ENCODE results near the gene ARL14. TPM values are rescaled to one million over a fixed set of nuclear protein-coding genes. Genes with fewer than 3 reads are reported as not detected.
"Not testable (repeated sequence)": the region's sequence is repeated elsewhere in the genome, so short reads cannot be mapped to it uniquely, and the experiment has no call there.

The ARL14 gene
- total RNA-seq, 2 experiments from 2014 or later, result not detected

- Mint-ChIP-seq H3K4me3 (no peak overlapping the region), H3K36me3 (ENCODE audit: low read depth) (no peaks in the 10 kb centered on the region), H3K27ac (no peak overlapping the region), H3K9me3 (ENCODE audit: low read depth) (no peaks in the 10 kb centered on the region), H3K4me1 (peaks cover 3% of the 10 kb centered on the region), H3K27me3 (peaks cover 21% of the 10 kb centered on the region)
- CTCF ChIA-PET, result no interaction called here
- DNase-seq (no peak), ATAC-seq (no peak)
- POLR2A ChIA-PET, result no interaction called here
- intact Hi-C loops (cut with DNase I, micrococcal nuclease), result loop anchor here in 1 of 2 experiments (10.0 kb wide), 1 partner anchor 723 kb away; no protein-coding TSS in a partner anchor
These were observed 24.5 kb downstream of the ARL14 start for GRCh38 chr3:160701490-160701889.

GRCh38 chr3:160702290-160702689 is 25.3 kb downstream of the ARL14 start:
- Mint-ChIP-seq H3K36me3 (ENCODE audit: low read depth) (no peaks in the 10 kb centered on the region), H3K27me3 (peaks cover 22% of the 10 kb centered on the region), H3K4me3 (no peak overlapping the region), H3K27ac (no peak overlapping the region), H3K9me3 (ENCODE audit: low read depth) (no peaks in the 10 kb centered on the region), H3K4me1 (peaks cover 3% of the 10 kb centered on the region)
- no peak for ATAC-seq
- intact Hi-C loops (cut with DNase I, micrococcal nuclease), result loop anchor here in 1 of 2 experiments (10.0 kb wide), 1 partner anchor 723 kb away; no protein-coding TSS in a partner anchor
- CTCF ChIA-PET, result no interaction called here
- POLR2A ChIA-PET, result no interaction called here
- DNase-seq, result no peak

GRCh38 chr3:160703974-160704373 is 27.0 kb downstream of the ARL14 start:
- no peak for ATAC-seq
- no peaks in the 10 kb centered on the region for H3K36me3 Mint-ChIP-seq (ENCODE audit: low read depth)
- no peak for DNase-seq
- no peak overlapping the region for H3K4me3 Mint-ChIP-seq
- intact Hi-C loops (cut with DNase I, micrococcal nuclease), result loop anchor here in 1 of 2 experiments (10.0 kb wide), 1 partner anchor 721 kb away; no protein-coding TSS in a partner anchor
- peaks cover 26% of the 10 kb centered on the region for H3K27me3 Mint-ChIP-seq
- POLR2A ChIA-PET, result no interaction called here
- CTCF ChIA-PET, result interaction anchor here (2.2 kb wide), 1 partner anchor 238 kb away, joined by 12 read pairs; no protein-coding TSS in a partner anchor
- no peaks in the 10 kb centered on the region for H3K4me1 Mint-ChIP-seq
- H3K27ac Mint-ChIP-seq, result no peak overlapping the region
- H3K9me3 Mint-ChIP-seq (ENCODE audit: low read depth), result no peaks in the 10 kb centered on the region

GRCh38 chr3:160707187-160707794 is 30.3 kb downstream of the ARL14 start:
- H3K4me3 Mint-ChIP-seq, result no peak overlapping the region
- H3K36me3 Mint-ChIP-seq (ENCODE audit: low read depth), result no peaks in the 10 kb centered on the region
- POLR2A ChIA-PET, result no interaction called here
- CTCF ChIA-PET, result interaction anchor here (0.5 to 2.8 kb wide), 8 partner anchors 9 to 515 kb away, joined by 3 to 47 read pairs (median 4); no protein-coding TSS in a partner anchor
- H3K27ac Mint-ChIP-seq, result no peak overlapping the region
- intact Hi-C loops (cut with DNase I, micrococcal nuclease), result loop anchor here (1.0 to 10.0 kb wide), 4 partner anchors 235 to 718 kb away; no protein-coding TSS in a partner anchor
- H3K9me3 Mint-ChIP-seq (ENCODE audit: low read depth), result no peaks in the 10 kb centered on the region
- no peaks in the 10 kb centered on the region for H3K4me1 Mint-ChIP-seq
- peaks cover 21% of the 10 kb centered on the region for H3K27me3 Mint-ChIP-seq
- DNase-seq, result peak; percentile 44
- peak; percentile 60 for ATAC-seq

DNA sequence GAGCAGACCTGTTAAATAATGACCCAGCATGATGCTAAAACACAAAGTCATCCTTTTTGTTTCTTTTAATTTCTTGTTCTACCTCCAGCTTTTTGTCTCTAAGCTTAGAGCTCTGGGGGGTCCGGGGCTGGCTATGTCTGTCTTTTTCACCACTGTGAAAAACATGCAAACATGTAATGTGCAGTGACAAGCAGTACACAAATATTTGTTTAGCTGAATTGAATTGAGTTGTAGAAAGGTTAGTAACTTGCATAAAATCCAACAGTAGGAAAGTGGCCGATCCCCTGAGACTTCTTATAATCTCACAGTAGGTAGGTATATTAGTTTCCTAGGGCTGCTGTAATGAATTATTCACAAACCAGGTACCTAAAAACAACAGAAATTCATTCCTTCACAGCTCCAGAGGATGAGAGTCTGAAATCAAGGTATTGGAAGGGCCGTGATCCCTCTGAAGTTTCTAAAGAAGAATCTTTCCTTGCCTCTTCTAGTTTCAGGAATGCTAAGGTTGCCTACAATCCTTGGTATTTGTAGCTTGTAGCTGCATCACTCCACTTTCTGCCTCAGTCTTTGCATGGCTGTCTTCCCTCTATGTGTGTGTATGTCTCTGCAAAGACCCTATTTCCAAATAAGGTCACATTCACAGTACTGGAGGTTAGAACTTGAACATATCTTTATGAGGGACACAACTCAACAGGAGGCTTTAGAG is 32.7 kb downstream of the ARL14 start:
- no peak overlapping the region for H3K4me3 Mint-ChIP-seq
- ChIA-PET POLR2A (no interaction called here), CTCF (interaction anchor here (1.0 to 2.8 kb wide), 6 partner anchors 28 to 238 kb away, joined by 3 to 47 read pairs (median 4); no protein-coding TSS in a partner anchor)
- no peaks in the 10 kb centered on the region for H3K4me1 Mint-ChIP-seq
- H3K9me3 Mint-ChIP-seq (ENCODE audit: low read depth), result no peaks in the 10 kb centered on the region
- ATAC-seq, result no peak
- intact Hi-C loops (cut with DNase I, micrococcal nuclease), result loop anchor here in 1 of 2 experiments (10.0 kb wide), 1 partner anchor 715 kb away; no protein-coding TSS in a partner anchor
- H3K27me3 Mint-ChIP-seq, result peaks cover 17% of the 10 kb centered on the region
- DNase-seq, result no peak
- H3K27ac Mint-ChIP-seq, result no peak overlapping the region
- H3K36me3 Mint-ChIP-seq (ENCODE audit: low read depth), result no peaks in the 10 kb centered on the region

GRCh38 chr3:160713144-160713543 is 36.2 kb downstream of the ARL14 start:
- ATAC-seq; H3K9me3 Mint-ChIP-seq (ENCODE audit: low read depth); POLR2A ChIA-PET; H3K27ac Mint-ChIP-seq; CTCF ChIA-PET; H3K4me3 Mint-ChIP-seq; intact Hi-C loops (cut with DNase I, micrococcal nuclease); DNase-seq; H3K27me3 Mint-ChIP-seq; H3K4me1 Mint-ChIP-seq; H3K36me3 Mint-ChIP-seq (ENCODE audit: low read depth): not testable (repeated sequence)

GRCh38 chr3:160719710-160720109 is 42.8 kb downstream of the ARL14 start:
- ChIA-PET POLR2A (no interaction called here), CTCF (interaction anchor here (0.7 to 1.2 kb wide), 2 partner anchors 67 to 222 kb away, joined by 3 to 4 read pairs; no protein-coding TSS in a partner anchor)
- no peak overlapping the region for H3K27ac Mint-ChIP-seq
- ATAC-seq (no peak), DNase-seq (no peak)
- no peaks in the 10 kb centered on the region for H3K4me1 Mint-ChIP-seq
- no peak overlapping the region for H3K4me3 Mint-ChIP-seq
- H3K9me3 Mint-ChIP-seq (ENCODE audit: low read depth), result no peaks in the 10 kb centered on the region
- no peaks in the 10 kb centered on the region for H3K36me3 Mint-ChIP-seq (ENCODE audit: low read depth)
- intact Hi-C loops (cut with DNase I, micrococcal nuclease), result no loop called here
- H3K27me3 Mint-ChIP-seq, result no peaks in the 10 kb centered on the region

DNA sequence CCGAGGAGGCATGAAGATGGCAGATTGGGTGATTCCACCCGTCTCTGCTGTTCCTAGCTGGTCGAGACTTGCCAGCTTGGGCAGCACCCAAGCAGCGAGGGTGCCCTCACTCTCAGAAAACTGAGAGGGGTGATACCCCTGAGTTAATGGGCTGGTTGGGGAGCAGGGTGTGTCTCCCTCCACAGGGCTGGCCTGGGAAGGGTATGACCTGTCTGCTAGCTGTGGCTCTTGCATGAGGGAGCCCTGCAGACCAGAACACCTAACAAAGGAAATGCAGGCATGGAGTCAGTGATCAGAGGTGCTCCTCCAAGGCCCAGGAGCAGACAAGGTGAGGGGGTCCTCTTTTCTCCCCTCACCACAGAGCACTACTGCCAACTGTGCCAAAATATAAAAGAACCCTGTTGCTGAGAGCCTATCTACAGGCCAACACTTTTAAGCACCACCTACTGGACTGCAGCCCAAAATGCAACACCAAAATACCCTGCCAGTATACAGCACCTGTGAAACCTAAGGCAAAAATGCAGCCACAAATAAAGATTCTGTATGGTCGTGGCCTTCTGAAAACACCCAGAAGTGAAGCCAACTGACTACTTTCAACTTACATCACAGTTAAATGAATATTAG is 43.3 kb downstream of the ARL14 start:
- ChIA-PET CTCF (interaction anchor here (0.8 kb wide), 1 partner anchor 221 kb away, joined by 3 read pairs; no protein-coding TSS in a partner anchor), POLR2A (no interaction called here)
- Mint-ChIP-seq H3K4me1 (no peaks in the 10 kb centered on the region), H3K27me3 (no peaks in the 10 kb centered on the region), H3K36me3 (ENCODE audit: low read depth) (no peaks in the 10 kb centered on the region), H3K9me3 (ENCODE audit: low read depth) (no peaks in the 10 kb centered on the region), H3K4me3 (no peak overlapping the region), H3K27ac (no peak overlapping the region)
- no peak for ATAC-seq
- intact Hi-C loops (cut with DNase I, micrococcal nuclease), result no loop called here
- DNase-seq, result no peak

- no peak for ATAC-seq
- Mint-ChIP-seq H3K36me3 (ENCODE audit: low read depth) (no peaks in the 10 kb centered on the region), H3K27me3 (no peaks in the 10 kb centered on the region), H3K4me3 (no peak overlapping the region), H3K27ac (no peak overlapping the region), H3K4me1 (no peaks in the 10 kb centered on the region), H3K9me3 (ENCODE audit: low read depth) (no peaks in the 10 kb centered on the region)
- ChIA-PET POLR2A (no interaction called here), CTCF (no interaction called here)
- intact Hi-C loops (cut with DNase I, micrococcal nuclease), result no loop called here
- no peak for DNase-seq
These were observed 45.4 kb downstream of the ARL14 start for GRCh38 chr3:160722331-160722730.

GRCh38 chr3:160725338-160725737 is 48.4 kb downstream of the ARL14 start:
- no peak overlapping the region for H3K27ac Mint-ChIP-seq
- no peaks in the 10 kb centered on the region for H3K27me3 Mint-ChIP-seq
- DNase-seq (no peak), ATAC-seq (no peak)
- H3K4me3 Mint-ChIP-seq, result no peak overlapping the region
- H3K36me3 Mint-ChIP-seq (ENCODE audit: low read depth), result no peaks in the 10 kb centered on the region
- H3K4me1 Mint-ChIP-seq, result no peaks in the 10 kb centered on the region
- intact Hi-C loops (cut with DNase I, micrococcal nuclease), result no loop called here
- POLR2A ChIA-PET, result no interaction called here
- H3K9me3 Mint-ChIP-seq (ENCODE audit: low read depth), result no peaks in the 10 kb centered on the region
- CTCF ChIA-PET, result no interaction called here
